ENCODE measurements around the gene PISD. TPM values are rescaled to one million over a fixed set of nuclear protein-coding genes. Genes with fewer than 3 reads are reported as not detected.

PISD gene
- total RNA-seq, 2 donors from 2014 or later, result 35.1 to 91.2 TPM

DNA sequence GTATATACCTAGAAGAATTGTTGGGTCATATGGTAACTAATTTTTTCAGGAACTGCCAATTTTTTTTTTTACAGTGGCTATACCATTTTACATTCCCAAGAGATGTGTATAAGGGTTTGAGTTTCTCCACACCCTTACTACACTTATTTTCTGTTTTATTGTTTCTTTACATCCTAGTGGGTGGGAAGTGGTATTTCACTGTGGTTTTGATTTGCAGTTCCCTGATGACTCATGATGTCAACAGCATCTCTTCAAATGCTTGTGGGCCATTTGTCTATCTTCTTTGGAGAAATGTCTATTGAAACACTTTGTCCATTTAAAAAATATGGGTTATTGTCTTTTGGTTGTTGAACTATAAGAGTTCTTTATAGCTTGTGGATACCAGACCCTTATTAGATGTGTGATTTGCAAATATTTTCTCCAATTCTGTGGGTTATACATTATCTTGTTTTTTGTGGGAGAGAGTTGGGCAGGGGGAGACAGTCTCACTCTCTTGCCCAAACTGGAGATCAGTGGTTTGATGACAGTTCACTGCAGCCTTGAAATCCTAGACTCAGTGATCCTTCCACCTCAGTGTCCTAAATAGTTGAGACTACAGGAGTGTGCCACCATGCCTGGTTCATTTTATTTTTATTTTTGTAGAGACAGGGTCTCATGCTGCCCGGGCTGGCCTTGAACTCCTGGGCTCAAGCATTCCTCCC lies 30.3 kb upstream of the PISD start:
- TF ChIP-seq POLR2A (IDR thresholded peaks at IDR 0.05) (no peak), POLR2AphosphoS5 (IDR thresholded peaks at IDR 0.05) (no peak)
- TF ChIP-seq, protein P1, sequence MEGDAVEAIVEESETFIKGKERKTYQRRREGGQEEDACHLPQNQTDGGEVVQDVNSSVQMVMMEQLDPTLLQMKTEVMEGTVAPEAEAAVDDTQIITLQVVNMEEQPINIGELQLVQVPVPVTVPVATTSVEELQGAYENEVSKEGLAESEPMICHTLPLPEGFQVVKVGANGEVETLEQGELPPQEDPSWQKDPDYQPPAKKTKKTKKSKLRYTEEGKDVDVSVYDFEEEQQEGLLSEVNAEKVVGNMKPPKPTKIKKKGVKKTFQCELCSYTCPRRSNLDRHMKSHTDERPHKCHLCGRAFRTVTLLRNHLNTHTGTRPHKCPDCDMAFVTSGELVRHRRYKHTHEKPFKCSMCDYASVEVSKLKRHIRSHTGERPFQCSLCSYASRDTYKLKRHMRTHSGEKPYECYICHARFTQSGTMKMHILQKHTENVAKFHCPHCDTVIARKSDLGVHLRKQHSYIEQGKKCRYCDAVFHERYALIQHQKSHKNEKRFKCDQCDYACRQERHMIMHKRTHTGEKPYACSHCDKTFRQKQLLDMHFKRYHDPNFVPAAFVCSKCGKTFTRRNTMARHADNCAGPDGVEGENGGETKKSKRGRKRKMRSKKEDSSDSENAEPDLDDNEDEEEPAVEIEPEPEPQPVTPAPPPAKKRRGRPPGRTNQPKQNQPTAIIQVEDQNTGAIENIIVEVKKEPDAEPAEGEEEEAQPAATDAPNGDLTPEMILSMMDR (IDR thresholded peaks at IDR 0.05), result no peak
- Histone ChIP-seq H3K27ac (no peak overlapping the region), H3K27me3 (replicated peaks; ENCODE audit: insufficient read depth) (no peaks in the 10 kb centered on the region), H3K4me3 (no peak overlapping the region), H3K4me1 (replicated peaks) (no peaks in the 10 kb centered on the region), H3K36me3 (no peaks in the 10 kb centered on the region), H3K9me3 (no peaks in the 10 kb centered on the region)
- 87% methylated on average over 1 of the region's 1 CpG for WGBS
- intact Hi-C loops (cut with DNase I), result no loop called here
- no peak for DNase-seq (ENCODE audit: low spot score)

- intact Hi-C loops (cut with DNase I), result no loop called here
- Histone ChIP-seq H3K9me3 (no peaks in the 10 kb centered on the region), H3K4me1 (replicated peaks) (no peaks in the 10 kb centered on the region), H3K4me3 (no peak overlapping the region), H3K27ac (no peak overlapping the region), H3K36me3 (no peaks in the 10 kb centered on the region), H3K27me3 (replicated peaks; ENCODE audit: insufficient read depth) (no peaks in the 10 kb centered on the region)
- TF ChIP-seq, protein P1 (IDR thresholded peaks at IDR 0.05), result no peak
- TF ChIP-seq POLR2A (IDR thresholded peaks at IDR 0.05), result no peak
- TF ChIP-seq POLR2AphosphoS5 (IDR thresholded peaks at IDR 0.05), result no peak
- 96% methylated on average over 3 of the region's 3 CpGs for WGBS
- DNase-seq (ENCODE audit: low spot score), result no peak
These were observed 29.4 kb upstream of the PISD start for GRCh38 chr22:31691408-31691807.

GRCh38 chr22:31683181-31684105 lies 21.4 kb upstream of the PISD start:
- intact Hi-C loops (cut with DNase I), result loop anchor here (5.0 kb wide), 1 partner anchor 69 kb away; the partner anchor contains the start of genes DEPDC5 and PRR14L
- Histone ChIP-seq H3K4me1 (replicated peaks) (no peaks in the 10 kb centered on the region), H3K27me3 (replicated peaks; ENCODE audit: insufficient read depth) (no peaks in the 10 kb centered on the region), H3K4me3 (no peak overlapping the region), H3K27ac (no peak overlapping the region), H3K36me3 (no peaks in the 10 kb centered on the region), H3K9me3 (no peaks in the 10 kb centered on the region)
- 69% methylated on average over 13 of the region's 13 CpGs for WGBS
- TF ChIP-seq POLR2A (IDR thresholded peaks at IDR 0.05), result no peak
- peak; percentile 28 for TF ChIP-seq POLR2AphosphoS5 (IDR thresholded peaks at IDR 0.05)
- peak; percentile 31 for DNase-seq (ENCODE audit: low spot score)

GRCh38 chr22:31682751-31683150 lies 20.7 kb upstream of the PISD start:
- Histone ChIP-seq H3K27me3 (replicated peaks; ENCODE audit: insufficient read depth) (no peaks in the 10 kb centered on the region), H3K36me3 (no peaks in the 10 kb centered on the region), H3K4me3 (no peak overlapping the region), H3K9me3 (no peaks in the 10 kb centered on the region), H3K27ac (no peak overlapping the region), H3K4me1 (replicated peaks) (no peaks in the 10 kb centered on the region)
- TF ChIP-seq POLR2AphosphoS5 (IDR thresholded peaks at IDR 0.05) (no peak), POLR2A (IDR thresholded peaks at IDR 0.05) (no peak)
- TF ChIP-seq, protein P1 (IDR thresholded peaks at IDR 0.05), result no peak
- WGBS, result 85% methylated on average over 7 of the region's 7 CpGs
- DNase-seq (ENCODE audit: low spot score), result no peak
- intact Hi-C loops (cut with DNase I), result loop anchor here (5.0 kb wide), 1 partner anchor 70 kb away; the partner anchor contains the start of genes DEPDC5 and PRR14L
